GM12878 (cell line): Measurements from ENCODE around the gene SCYL1. TPM values are rescaled to one million over a fixed set of nuclear protein-coding genes. Genes with fewer than 3 reads are reported as not detected.

Experiments used
- BCLAF1 ChIP-seq: fragments of 450-650 bp; IDR thresholded peaks from 2 replicates; pipeline ENCODE4 v1.6.1; 2017; ENCODE audit warnings: antibody characterized with exemption, mild to moderate bottlenecking, moderate library complexity
- CREM ChIP-seq: IDR thresholded peaks from 2 replicates; pipeline ENCODE4 v1.6.1; 2014; ENCODE audit warnings: antibody characterized with exemption, low read depth
- ELK1 ChIP-seq: IDR thresholded peaks from 2 replicates; pipeline ENCODE4 v1.6.1; 2012; ENCODE audit warnings: low read depth, low read length, improper control_type of control experiment
- ETV6 ChIP-seq, 2 experiments: fragments of 450-650 bp in 1 of 2; IDR thresholded peaks in 1 of 2; conservative IDR thresholded peaks in 1 of 2; 2 replicates each; pipeline ENCODE4 v1.6.1; 2014; ENCODE audit warnings: antibody characterized with exemption in 1 of 2, borderline replicate concordance in 1 of 2, low read depth in 1 of 2, mild to moderate bottlenecking in 1 of 2, moderate library complexity in 1 of 2
- HCFC1 ChIP-seq: fragments of 150-350 bp; IDR thresholded peaks from 2 replicates; pipeline ENCODE4 v1.6.1; 2014; ENCODE audit warnings: low read length
- KLF5 ChIP-seq: fragments of 450-650 bp; IDR thresholded peaks from 2 replicates; pipeline ENCODE4 v1.6.1; 2014; ENCODE audit warnings: mild to moderate bottlenecking; ENCODE audit not compliant: partially characterized antibody
- NFYA ChIP-seq: IDR thresholded peaks from 2 replicates; pipeline ENCODE4 v1.6.1; 2011; ENCODE audit warnings: low read depth, mild to moderate bottlenecking, low read length, improper control_type of control experiment, borderline replicate concordance
- NR2C2 ChIP-seq: IDR thresholded peaks from 2 replicates; pipeline ENCODE4 v1.6.1; 2011; ENCODE audit warnings: borderline replicate concordance, low read depth; ENCODE audit not compliant: control insufficient read depth, insufficient read length
- PBX3 ChIP-seq: IDR thresholded peaks from 2 replicates; pipeline ENCODE4 v1.6.1; 2011; ENCODE audit warnings: mild to moderate bottlenecking, low read depth, low read length, moderate library complexity; ENCODE audit not compliant: insufficient replicate concordance
- PKNOX1 ChIP-seq: fragments of 450-650 bp; IDR thresholded peaks from 2 replicates; pipeline ENCODE4 v1.6.1; 2016; ENCODE audit warnings: mild to moderate bottlenecking
- POLR2A ChIP-seq: IDR thresholded peaks from 2 replicates; pipeline ENCODE4 v1.6.1; 2011; ENCODE audit warnings: low read depth, mild to moderate bottlenecking, low read length
- PRDM15 ChIP-seq: fragments of 450-650 bp; formaldehyde crosslinking; IDR thresholded peaks from 2 replicates; pipeline ENCODE4 v1.4.0; 2020; ENCODE audit warnings: mild to moderate bottlenecking, moderate library complexity
- RUNX3 ChIP-seq: IDR thresholded peaks from 2 replicates; pipeline ENCODE4 v1.6.1; 2012; ENCODE audit warnings: low read length, inconsistent platforms
- ZBTB4 ChIP-seq: fragments of 450-650 bp; formaldehyde crosslinking; IDR thresholded peaks from 2 replicates; pipeline ENCODE4 v1.4.0; 2022; ENCODE audit warnings: mild to moderate bottlenecking, moderate library complexity
- polyA plus RNA-seq, 11 experiments: library from polyadenylated mRNA; depleted of rRNA in 4 of 11; unstranded in 6 of 11; stranded (reverse) in 5 of 11; fragments of >200 nt; fragmentation: Nextera tagmentation in 4 of 11; fragmentation: Illumina TruSeq in 1 of 11; extraction: Ambion mirVana in 4 of 11; extraction: Trizol in 1 of 11; gene quantifications; 1 replicate in 1 of 11; 2 replicates in 10 of 11; pipeline versions ENCODE4 v1.2.1 to v1.2.3, GENCODE V29; 2011 to 2016; ENCODE audit warnings: inconsistent platforms in 2 of 11, missing spikeins in 2 of 11, low read depth in 1 of 11
- total RNA-seq, 4 experiments: library from RNA; depleted of rRNA in 3 of 4; stranded (reverse); fragments of >200 nt in 3 of 4; fragmentation: Illumina TruSeq in 1 of 4; extraction: Trizol in 1 of 4; gene quantifications; 2 replicates each; pipeline versions ENCODE4 v1.2.1 to v1.2.3, GENCODE V29; 2013 to 2021

SCYL1 gene
- total and polyA plus RNA-seq, 10 of the 15 experiments (the other 5 are each of a cell fraction or from before 2014, with no cell fraction given) = 0.80 to 82.7 (median 51.2) TPM

- TF ChIP-seq CREM = peak; percentile 99
- TF ChIP-seq PKNOX1 = peak; percentile 97
- TF ChIP-seq PBX3 = peak; percentile 83
- TF ChIP-seq ZBTB4 = no peak
- no peak for TF ChIP-seq BCLAF1
- TF ChIP-seq ETV6 (conservative IDR thresholded peaks at IDR 0.05 in 1 of 2, IDR thresholded peaks at IDR 0.05 in 1 of 2; ENCODE audit: borderline replicate concordance in 1 of 2, low read depth in 1 of 2) = no peak
- TF ChIP-seq PRDM15 (CRISPR knock-in tag) = no peak
- no peak for TF ChIP-seq NR2C2
- TF ChIP-seq POLR2A = peak; percentile 78
- TF ChIP-seq HCFC1 = peak; percentile 93
- TF ChIP-seq RUNX3 = no peak
- no peak for TF ChIP-seq NFYA
- TF ChIP-seq ELK1 = no peak; the same call in 1 of the 2 replicates
- TF ChIP-seq KLF5 = peak; percentile 66
Measured at GRCh38 chr11:65569973-65570918, 45.4 kb downstream of the SCYL1 start, which contains the start of gene ZNRD2 (continued).
